Smooth muscle cell (in vitro differentiated cells): Measurements from ENCODE around the gene TSC22D4. TPM values are rescaled to one million over a fixed set of nuclear protein-coding genes. Genes with fewer than 3 reads are reported as not detected.

Experiments used
- DNase-seq: peaks from one replicate; lab custom pipeline; 2025; ENCODE audit not compliant: unreplicated experiment; lab: John Stamatoyannopoulos, UW
- H2AFZ ChIP-seq: fragments of 200-600 bp; sonication (generic); 2 replicates; pipeline ENCODE4 v1.6.0; 2016; ENCODE audit warnings: antibody characterized with exemption, low read depth, mild to moderate bottlenecking
- H3F3A ChIP-seq: fragments of 200-600 bp; sonication (generic); 2 replicates; pipeline ENCODE4 v1.6.0; 2017; ENCODE audit warnings: antibody characterized with exemption, low read depth
- H3K27ac ChIP-seq: fragments of 200-600 bp; sonication (generic); 2 replicates; pipeline ENCODE4 v1.5.1; 2016; ENCODE audit warnings: low read depth, mild to moderate bottlenecking
- H3K27me3 ChIP-seq: fragments of 200-600 bp; sonication (generic); 2 replicates; pipeline ENCODE4 v1.6.1; 2016; ENCODE audit warnings: low read depth, mild to moderate bottlenecking
- H3K36me3 ChIP-seq: fragments of 200-600 bp; sonication (generic); 2 replicates; pipeline ENCODE4 v1.5.1; 2016; ENCODE audit warnings: low read depth
- H3K4me1 ChIP-seq: fragments of 200-600 bp; sonication (generic); 2 replicates; pipeline ENCODE4 v1.5.1; 2016; ENCODE audit warnings: low read depth
- H3K4me2 ChIP-seq: fragments of 200-600 bp; sonication (generic); 2 replicates; pipeline ENCODE4 v1.6.0; 2016; ENCODE audit warnings: mild to moderate bottlenecking
- H3K4me3 ChIP-seq: fragments of 200-600 bp; sonication (generic); 2 replicates; pipeline ENCODE4 v1.5.1; 2016; ENCODE audit warnings: mild to moderate bottlenecking
- H3K79me2 ChIP-seq: fragments of 200-600 bp; sonication (generic); 2 replicates; pipeline ENCODE4 v1.6.0; 2016; ENCODE audit warnings: low read depth, mild to moderate bottlenecking
- H3K9ac ChIP-seq: fragments of 200-600 bp; sonication (generic); 2 replicates; pipeline ENCODE4 v1.6.0; 2016; ENCODE audit warnings: low read depth
- H3K9me3 ChIP-seq: fragments of 200-600 bp; sonication (generic); replicated peaks from 2 replicates; pipeline ENCODE4 v1.5.1; 2016; ENCODE audit warnings: low read depth
- H4K20me1 ChIP-seq: fragments of 200-600 bp; sonication (generic); 2 replicates; pipeline ENCODE4 v1.6.0; 2016; ENCODE audit warnings: low read depth
- WGBS: methylation state at CpG from one replicate; pipeline ENCODE4 v1.1.7; 2016; ENCODE audit warnings: low lambda C conversion rate; 5-methylcytosine and 5-hydroxymethylcytosine counted together
- polyA plus RNA-seq: library from polyadenylated mRNA; unstranded; fragments of >200 nt; fragmentation: Nextera tagmentation; extraction: Ambion mirVana; gene quantifications from 2 replicates; pipeline ENCODE4 v1.2.1, GENCODE V29; 2016
- total RNA-seq: library from RNA; depleted of rRNA; stranded (reverse); fragments of >200 nt; gene quantifications from 2 replicates; pipeline ENCODE4 v1.2.3, GENCODE V29; 2014
- TF ChIP-seq, protein P1 (sequence below): fragments of 200-600 bp; sonication (generic); IDR thresholded peaks from 2 replicates; pipeline ENCODE4 v1.5.1; 2017; ENCODE audit warnings: borderline replicate concordance, mild to moderate bottlenecking, antibody characterized with exemption; ENCODE audit not compliant: insufficient read depth, poor library complexity, severe bottlenecking

The TSC22D4 gene
- total and polyA plus RNA-seq, 2 experiments from 2014 or later, result 20.0 to 51.1 TPM

DNA sequence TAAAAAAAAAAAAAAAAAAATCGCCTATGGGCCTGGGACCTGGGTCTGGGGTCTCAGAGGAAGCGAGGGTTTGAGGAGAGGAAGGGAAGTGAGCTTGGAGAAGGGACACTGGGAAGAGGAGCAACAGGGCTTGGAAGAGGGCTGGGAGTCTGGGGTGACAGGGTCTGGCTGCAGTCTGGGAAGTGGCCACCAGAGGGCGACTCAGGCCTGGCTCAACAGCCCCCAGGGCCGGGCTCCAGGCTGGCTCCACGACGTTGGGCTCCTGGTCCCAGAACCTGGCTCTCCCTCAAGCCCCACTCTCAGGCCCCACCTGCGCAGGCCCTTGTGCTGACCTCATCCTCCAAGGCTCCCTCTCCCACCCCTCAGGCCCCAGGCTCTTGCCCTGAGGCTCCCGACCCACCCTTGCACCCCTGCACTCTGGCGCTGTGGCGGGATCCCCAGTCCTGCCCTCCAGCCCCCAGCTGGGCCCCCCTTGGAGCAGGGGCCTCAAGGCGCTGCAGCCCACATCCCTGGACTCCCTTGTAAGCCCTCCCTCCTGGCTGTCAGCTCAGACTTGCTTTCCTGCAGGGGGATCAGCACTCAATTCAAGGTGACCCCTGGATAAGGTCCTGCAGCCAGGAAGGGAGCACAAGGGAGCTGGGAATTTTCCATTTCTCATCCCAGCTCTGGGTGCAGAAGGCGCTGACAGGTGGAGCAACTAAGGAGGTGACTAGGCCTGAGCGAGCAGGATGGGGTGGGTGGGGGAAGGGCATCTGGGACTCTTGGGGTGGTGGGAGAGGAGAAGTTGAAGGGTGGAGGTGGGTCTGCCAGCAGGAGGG is 9.6 kb downstream of the TSC22D4 start:
- Histone ChIP-seq H3K27me3 (no peaks in the 10 kb centered on the region), H4K20me1 (peaks cover 35% of the 10 kb centered on the region), H3K9ac (no peak overlapping the region), H3K4me2 (no peak overlapping the region), H3K9me3 (no peaks in the 10 kb centered on the region), H3K4me3 (no peak overlapping the region), H3K79me2 (no peaks in the 10 kb centered on the region), H3F3A (no peaks in the 10 kb centered on the region), H3K4me1 (no peaks in the 10 kb centered on the region), H2AFZ (no peak overlapping the region), H3K27ac (no peak overlapping the region), H3K36me3 (no peaks in the 10 kb centered on the region)
- TF ChIP-seq, protein P1, sequence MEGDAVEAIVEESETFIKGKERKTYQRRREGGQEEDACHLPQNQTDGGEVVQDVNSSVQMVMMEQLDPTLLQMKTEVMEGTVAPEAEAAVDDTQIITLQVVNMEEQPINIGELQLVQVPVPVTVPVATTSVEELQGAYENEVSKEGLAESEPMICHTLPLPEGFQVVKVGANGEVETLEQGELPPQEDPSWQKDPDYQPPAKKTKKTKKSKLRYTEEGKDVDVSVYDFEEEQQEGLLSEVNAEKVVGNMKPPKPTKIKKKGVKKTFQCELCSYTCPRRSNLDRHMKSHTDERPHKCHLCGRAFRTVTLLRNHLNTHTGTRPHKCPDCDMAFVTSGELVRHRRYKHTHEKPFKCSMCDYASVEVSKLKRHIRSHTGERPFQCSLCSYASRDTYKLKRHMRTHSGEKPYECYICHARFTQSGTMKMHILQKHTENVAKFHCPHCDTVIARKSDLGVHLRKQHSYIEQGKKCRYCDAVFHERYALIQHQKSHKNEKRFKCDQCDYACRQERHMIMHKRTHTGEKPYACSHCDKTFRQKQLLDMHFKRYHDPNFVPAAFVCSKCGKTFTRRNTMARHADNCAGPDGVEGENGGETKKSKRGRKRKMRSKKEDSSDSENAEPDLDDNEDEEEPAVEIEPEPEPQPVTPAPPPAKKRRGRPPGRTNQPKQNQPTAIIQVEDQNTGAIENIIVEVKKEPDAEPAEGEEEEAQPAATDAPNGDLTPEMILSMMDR, result peak; percentile 88
- 52% methylated on average over 8 of the region's 13 CpGs for WGBS
- DNase-seq, result peak; percentile 68

DNA sequence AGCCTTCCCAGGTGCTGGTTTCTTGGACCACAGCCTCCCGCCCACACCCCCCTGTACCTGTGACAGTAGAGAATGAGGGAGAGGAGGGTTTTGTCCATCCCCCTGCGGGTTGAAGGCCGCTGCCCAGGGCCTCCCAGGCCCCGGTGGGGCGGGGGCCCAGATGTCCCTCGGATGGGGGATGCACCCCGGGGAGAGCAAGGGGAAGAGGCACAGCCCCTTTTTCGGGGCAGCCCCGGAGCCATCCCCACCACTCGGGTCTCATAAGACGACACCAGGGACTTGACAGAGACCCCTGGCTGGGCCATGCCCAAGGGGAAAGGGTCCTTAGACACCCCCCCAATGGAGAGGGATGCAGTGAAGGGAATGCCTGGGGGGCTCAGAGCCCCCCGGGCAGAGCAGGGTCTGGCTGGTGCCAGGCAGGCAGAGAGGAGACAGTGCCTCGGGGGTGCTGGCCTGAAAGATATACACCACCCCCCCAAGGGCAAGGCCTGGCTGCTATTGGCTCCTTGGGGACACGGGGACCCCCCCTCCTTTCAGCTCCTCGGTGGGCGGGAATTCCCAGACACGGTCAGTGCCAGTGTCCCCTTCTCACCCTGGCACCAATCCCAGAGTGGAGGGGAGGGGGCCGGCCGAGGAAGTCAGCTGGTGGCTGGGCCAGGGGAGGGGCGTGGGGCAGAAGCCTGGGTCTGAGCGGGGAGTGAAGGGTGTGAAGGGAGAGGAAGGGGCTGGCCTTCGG is 11.2 kb downstream of the TSC22D4 start:
- Histone ChIP-seq H3K4me3 (no peak overlapping the region), H3F3A (no peaks in the 10 kb centered on the region), H3K27ac (no peak overlapping the region), H3K27me3 (no peaks in the 10 kb centered on the region), H4K20me1 (peaks cover 35% of the 10 kb centered on the region), H3K79me2 (no peaks in the 10 kb centered on the region), H3K4me2 (no peak overlapping the region), H3K9ac (no peak overlapping the region), H3K9me3 (no peaks in the 10 kb centered on the region), H3K4me1 (no peaks in the 10 kb centered on the region), H3K36me3 (no peaks in the 10 kb centered on the region), H2AFZ (no peak overlapping the region)
- WGBS, result 92% methylated on average over 14 of the region's 22 CpGs
- TF ChIP-seq, protein P1, result no peak
- no peak for DNase-seq

DNA sequence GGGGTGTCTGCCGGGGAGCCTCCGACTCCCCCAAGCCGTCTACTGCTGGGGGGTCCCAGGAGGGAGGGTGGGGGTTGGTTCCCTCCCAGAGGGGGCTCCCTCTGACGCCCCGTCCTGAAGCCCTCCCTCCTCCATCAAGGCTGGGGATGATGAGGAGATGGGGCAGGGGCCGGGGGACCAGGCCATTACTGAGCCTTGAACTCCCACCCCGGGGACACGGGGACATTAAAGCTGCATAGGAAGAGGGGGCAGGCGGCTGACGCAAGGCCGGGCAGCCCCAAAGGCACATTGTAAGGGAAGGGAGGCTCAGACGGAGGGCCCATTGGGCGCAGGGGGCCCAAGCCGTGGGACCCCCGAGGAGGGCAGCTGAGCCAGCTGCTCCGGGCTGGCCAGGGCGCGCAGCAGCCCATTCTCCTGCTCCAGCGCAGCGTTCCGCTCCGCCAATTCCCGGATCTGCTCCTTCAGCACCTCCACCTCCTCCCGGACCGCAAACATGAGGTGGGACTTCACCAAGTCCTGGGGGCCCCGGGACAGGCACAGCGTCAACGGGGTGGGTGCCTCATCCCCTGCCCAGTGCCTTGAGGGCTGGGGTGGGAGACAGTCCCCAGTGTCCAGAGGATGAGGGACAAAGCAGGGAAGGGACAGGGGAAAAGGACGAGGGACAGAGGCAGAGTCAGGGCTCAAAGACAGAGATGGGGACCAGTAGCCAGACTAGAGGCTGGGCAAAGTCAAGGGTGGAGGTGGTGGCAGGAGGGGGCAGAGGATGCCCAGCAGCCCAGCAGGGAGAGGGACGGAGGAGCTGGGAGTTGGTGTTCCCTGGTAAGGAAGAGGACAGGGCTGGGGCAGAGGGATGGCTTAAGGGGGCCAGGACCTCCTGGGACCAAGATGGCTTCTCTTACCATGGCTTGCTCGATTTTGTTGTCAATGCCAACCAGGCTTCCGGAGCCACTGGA is 12.1 kb downstream of the TSC22D4 start:
- TF ChIP-seq, protein P1, result no peak
- no peak overlapping the region for H3K9ac ChIP-seq
- WGBS, result 94% methylated on average over 32 of the region's 32 CpGs
- H3K27me3 ChIP-seq, result no peaks in the 10 kb centered on the region
- no peak overlapping the region for H3K27ac ChIP-seq
- no peak overlapping the region for H2AFZ ChIP-seq
- no peak overlapping the region for H3K4me3 ChIP-seq
- H3F3A ChIP-seq, result no peaks in the 10 kb centered on the region
- no peak overlapping the region for H3K4me2 ChIP-seq
- H3K79me2 ChIP-seq, result no peaks in the 10 kb centered on the region
- peaks cover 33% of the 10 kb centered on the region for H4K20me1 ChIP-seq
- DNase-seq, result no peak
- no peaks in the 10 kb centered on the region for H3K9me3 ChIP-seq
- no peaks in the 10 kb centered on the region for H3K4me1 ChIP-seq
- no peaks in the 10 kb centered on the region for H3K36me3 ChIP-seq
